Activated naive CD8-positive, alpha-beta T cell treated with anti-CD3 and anti-CD28 coated beads for 36 hours (primary cell): ENCODE data around the gene IRX2. TPM values are rescaled to one million over a fixed set of nuclear protein-coding genes. Genes with fewer than 3 reads are reported as not detected.

Source experiments
- DNase-seq: peaks from one replicate; pipeline ENCODE4 v3.0.0; 2021
- H3K27ac Mint-ChIP-seq: one replicate; pipeline ENCODE4 v1.8.0; 2022; ENCODE audit warnings: mild to moderate bottlenecking, moderate library complexity, mixed read lengths
- H3K27me3 Mint-ChIP-seq: one replicate; pipeline ENCODE4 v1.8.0; 2022; ENCODE audit warnings: mild to moderate bottlenecking, mixed read lengths
- H3K36me3 Mint-ChIP-seq: one replicate; pipeline ENCODE4 v1.8.0; 2021; ENCODE audit warnings: mild to moderate bottlenecking, mixed read lengths
- H3K4me1 Mint-ChIP-seq: one replicate; pipeline ENCODE4 v1.8.0; 2021; ENCODE audit warnings: mixed read lengths
- H3K4me3 Mint-ChIP-seq: one replicate; pipeline ENCODE4 v1.8.0; 2022; ENCODE audit warnings: mild to moderate bottlenecking, moderate library complexity, mixed read lengths
- H3K9me3 Mint-ChIP-seq: one replicate; pipeline ENCODE4 v1.8.0; 2022; ENCODE audit warnings: mixed read lengths
- total RNA-seq, 2 experiments: library from RNA; stranded (reverse); gene quantifications; one replicate each; pipeline ENCODE4 v1.2.3, GENCODE V29; 2021

The IRX2 gene
- total RNA-seq, 2 experiments from 2014 or later = not detected

DNA sequence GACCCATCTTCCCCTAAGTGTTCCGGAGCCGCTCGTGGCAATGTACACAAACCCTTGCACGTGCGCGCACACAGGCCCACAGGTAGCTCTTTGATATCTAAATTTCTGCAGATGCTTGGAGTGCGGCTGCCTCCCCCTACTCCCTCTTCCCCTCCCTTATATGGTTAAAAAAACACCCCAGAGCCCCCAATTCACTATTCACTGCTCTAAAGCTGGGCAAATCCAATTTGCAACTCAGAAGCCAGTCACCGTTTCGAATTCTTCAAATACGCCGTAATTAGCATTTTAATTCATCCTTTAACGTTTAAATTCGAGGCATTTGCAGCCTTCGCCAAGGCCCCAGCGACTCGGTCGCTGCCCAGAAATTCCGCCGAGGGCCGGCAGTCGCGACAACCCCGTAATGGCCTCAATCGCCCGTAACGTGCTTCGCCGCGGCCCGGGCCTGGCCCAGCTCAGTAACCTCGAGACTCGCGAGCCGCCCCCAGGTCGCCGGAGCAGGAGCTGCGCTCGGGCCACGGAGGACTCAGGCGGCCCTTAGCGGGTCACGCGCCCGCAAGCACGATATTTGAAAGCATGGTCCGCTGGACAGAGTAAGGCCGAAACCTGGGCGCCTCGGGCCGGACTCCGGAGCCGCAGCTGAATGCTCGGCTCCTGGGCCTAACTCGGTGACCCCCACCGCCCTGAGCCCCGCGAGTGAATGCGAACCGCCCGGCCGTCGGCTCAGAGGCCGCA is 1.3 kb downstream of the IRX2 start:
- no peak for DNase-seq
- Mint-ChIP-seq H3K4me3 (no peak overlapping the region), H3K36me3 (peaks cover 8% of the 10 kb centered on the region), H3K4me1 (peaks cover 13% of the 10 kb centered on the region), H3K27me3 (peaks cover 67% of the 10 kb centered on the region), H3K27ac (peak overlapping the region; percentile 54), H3K9me3 (peaks cover 4% of the 10 kb centered on the region)

- peak overlapping the region; percentile 69 for H3K27ac Mint-ChIP-seq
- no peak for DNase-seq
- H3K36me3 Mint-ChIP-seq = peaks cover 8% of the 10 kb centered on the region
- peaks cover 4% of the 10 kb centered on the region for H3K9me3 Mint-ChIP-seq
- H3K4me1 Mint-ChIP-seq = peaks cover 13% of the 10 kb centered on the region
- H3K4me3 Mint-ChIP-seq = no peak overlapping the region
- peaks cover 68% of the 10 kb centered on the region for H3K27me3 Mint-ChIP-seq
Measured at GRCh38 chr5:2749514-2750025, 1.9 kb downstream of the IRX2 start.

GRCh38 chr5:2748861-2749513 is 2.5 kb downstream of the IRX2 start:
- H3K4me1 Mint-ChIP-seq = peaks cover 9% of the 10 kb centered on the region
- DNase-seq = no peak
- peaks cover 68% of the 10 kb centered on the region for H3K27me3 Mint-ChIP-seq
- H3K4me3 Mint-ChIP-seq = no peak overlapping the region
- peaks cover 3% of the 10 kb centered on the region for H3K9me3 Mint-ChIP-seq
- H3K27ac Mint-ChIP-seq = peak overlapping the region; percentile 69
- peaks cover 8% of the 10 kb centered on the region for H3K36me3 Mint-ChIP-seq

- DNase-seq = no peak
- Mint-ChIP-seq H3K27ac (no peak overlapping the region), H3K27me3 (peaks cover 68% of the 10 kb centered on the region), H3K9me3 (peaks cover 3% of the 10 kb centered on the region), H3K36me3 (peaks cover 9% of the 10 kb centered on the region), H3K4me1 (peaks cover 8% of the 10 kb centered on the region), H3K4me3 (no peak overlapping the region)
Measured at GRCh38 chr5:2748179-2748860, 3.2 kb downstream of the IRX2 start.

DNA sequence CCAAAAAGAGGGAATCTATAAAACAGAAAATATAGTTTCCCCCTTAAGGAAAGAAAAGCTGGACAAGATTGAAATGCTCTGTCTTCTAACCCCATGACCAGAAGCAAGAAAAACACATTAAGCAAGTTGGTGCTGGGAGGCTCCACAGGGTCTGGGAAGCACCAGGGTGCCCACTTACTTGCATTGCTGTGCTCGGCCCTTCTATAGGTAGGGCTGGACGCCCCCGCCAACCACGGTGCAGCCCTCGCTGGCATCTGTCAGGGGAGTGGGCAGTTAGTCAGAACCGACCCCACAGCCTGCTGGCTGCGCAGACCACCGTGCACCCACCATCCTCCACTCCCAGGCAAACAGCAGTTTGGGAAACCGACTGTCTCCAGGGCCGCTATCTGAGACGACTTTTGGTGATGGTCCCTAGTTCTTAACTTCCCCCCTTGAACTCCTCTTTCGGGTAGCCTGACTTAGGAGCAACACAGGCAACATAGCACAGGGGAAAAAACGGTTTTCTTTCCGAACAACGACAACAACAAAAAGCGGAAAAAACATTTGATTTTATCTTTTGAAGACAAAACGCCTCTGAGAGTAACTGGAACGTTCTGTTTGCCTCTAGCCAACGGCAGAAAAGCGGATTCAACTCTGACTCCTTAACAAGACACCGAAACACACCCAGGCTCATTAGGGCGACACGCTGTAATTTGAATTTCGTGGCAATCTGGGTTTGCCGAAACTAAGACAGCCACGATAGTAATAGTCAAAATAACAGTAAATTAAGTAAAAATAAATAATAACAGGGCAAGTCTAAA is 3.9 kb downstream of the IRX2 start:
- Mint-ChIP-seq H3K4me3 (no peak overlapping the region), H3K4me1 (peaks cover 8% of the 10 kb centered on the region), H3K36me3 (peaks cover 9% of the 10 kb centered on the region), H3K9me3 (peaks cover 3% of the 10 kb centered on the region), H3K27me3 (peaks cover 66% of the 10 kb centered on the region), H3K27ac (no peak overlapping the region)
- no peak for DNase-seq

GRCh38 chr5:2746561-2747032 is 4.9 kb downstream of the IRX2 start:
- no peak overlapping the region for H3K4me3 Mint-ChIP-seq
- H3K4me1 Mint-ChIP-seq = peaks cover 6% of the 10 kb centered on the region
- H3K27me3 Mint-ChIP-seq = peaks cover 69% of the 10 kb centered on the region
- H3K9me3 Mint-ChIP-seq = peaks cover 3% of the 10 kb centered on the region
- DNase-seq = no peak
- H3K27ac Mint-ChIP-seq = no peak overlapping the region
- H3K36me3 Mint-ChIP-seq = peaks cover 9% of the 10 kb centered on the region

- Mint-ChIP-seq H3K27me3 (peaks cover 69% of the 10 kb centered on the region), H3K4me3 (no peak overlapping the region), H3K9me3 (no peaks in the 10 kb centered on the region), H3K36me3 (peaks cover 4% of the 10 kb centered on the region), H3K27ac (no peak overlapping the region), H3K4me1 (peaks cover 3% of the 10 kb centered on the region)
- DNase-seq = no peak
Measured at GRCh38 chr5:2744485-2744884, 7.0 kb downstream of the IRX2 start.

DNA sequence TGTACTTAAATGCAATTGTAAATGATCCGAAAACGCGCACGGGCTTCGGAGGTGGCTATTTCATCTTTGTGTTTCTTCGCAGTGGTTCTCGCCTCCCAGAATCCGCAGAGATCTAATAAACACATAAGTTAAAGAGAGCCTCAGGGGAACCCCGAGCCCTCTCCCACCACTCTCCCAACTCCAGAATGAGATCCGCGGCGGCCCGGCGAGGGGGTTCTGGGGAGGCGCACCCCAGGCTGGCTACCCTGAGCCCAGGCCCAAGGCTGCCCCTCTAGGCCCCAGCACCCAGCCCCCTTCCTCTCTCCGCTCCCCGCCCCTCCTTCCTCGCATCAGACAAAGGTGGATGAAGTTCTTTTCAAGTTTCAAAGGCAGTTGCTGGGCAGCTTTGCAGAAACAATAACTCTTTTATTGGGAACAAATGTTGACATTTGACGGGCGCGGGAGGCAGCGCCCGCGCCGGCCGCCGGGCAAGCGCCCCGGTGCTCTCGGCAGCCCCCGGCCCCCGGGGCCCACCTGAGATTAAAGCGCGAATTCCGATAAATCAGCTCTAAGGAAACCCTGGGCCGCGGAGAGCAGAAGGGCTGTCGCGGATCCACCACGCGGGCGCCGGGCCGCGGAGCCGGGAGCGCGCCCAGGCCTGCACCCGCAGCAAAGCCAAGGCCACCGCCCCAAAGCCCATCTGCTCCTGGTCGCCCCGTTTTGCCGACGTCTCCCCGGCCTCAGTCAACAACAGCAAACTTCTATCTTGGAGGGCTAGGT is 8.4 kb downstream of the IRX2 start:
- Mint-ChIP-seq H3K4me1 (no peaks in the 10 kb centered on the region), H3K4me3 (no peak overlapping the region), H3K27me3 (peaks cover 75% of the 10 kb centered on the region), H3K27ac (no peak overlapping the region), H3K36me3 (peaks cover 2% of the 10 kb centered on the region), H3K9me3 (no peaks in the 10 kb centered on the region)
- no peak for DNase-seq

DNA sequence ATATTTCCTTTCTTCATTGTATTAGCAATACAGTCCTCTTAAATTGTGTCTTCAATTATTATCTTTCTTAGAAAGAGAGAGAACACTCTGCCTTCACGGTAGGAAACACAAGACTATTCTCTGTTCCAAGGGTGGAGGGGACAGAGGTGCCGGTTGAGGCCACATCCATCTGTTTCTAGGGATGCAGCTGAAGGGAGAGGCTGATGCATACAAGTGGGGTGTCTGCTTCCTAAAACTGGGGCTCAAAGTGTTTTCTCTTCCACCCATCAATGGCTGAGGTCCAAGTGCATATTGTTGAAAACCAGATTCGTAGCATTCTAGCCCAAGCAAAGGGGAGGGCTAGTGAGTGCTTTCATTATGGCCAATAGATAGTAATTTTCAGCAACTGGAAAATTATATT is 9.5 kb downstream of the IRX2 start:
- H3K27ac Mint-ChIP-seq = no peak overlapping the region
- peaks cover 2% of the 10 kb centered on the region for H3K36me3 Mint-ChIP-seq
- no peaks in the 10 kb centered on the region for H3K9me3 Mint-ChIP-seq
- no peak overlapping the region for H3K4me3 Mint-ChIP-seq
- H3K27me3 Mint-ChIP-seq = peaks cover 77% of the 10 kb centered on the region
- no peaks in the 10 kb centered on the region for H3K4me1 Mint-ChIP-seq
- no peak for DNase-seq

DNA sequence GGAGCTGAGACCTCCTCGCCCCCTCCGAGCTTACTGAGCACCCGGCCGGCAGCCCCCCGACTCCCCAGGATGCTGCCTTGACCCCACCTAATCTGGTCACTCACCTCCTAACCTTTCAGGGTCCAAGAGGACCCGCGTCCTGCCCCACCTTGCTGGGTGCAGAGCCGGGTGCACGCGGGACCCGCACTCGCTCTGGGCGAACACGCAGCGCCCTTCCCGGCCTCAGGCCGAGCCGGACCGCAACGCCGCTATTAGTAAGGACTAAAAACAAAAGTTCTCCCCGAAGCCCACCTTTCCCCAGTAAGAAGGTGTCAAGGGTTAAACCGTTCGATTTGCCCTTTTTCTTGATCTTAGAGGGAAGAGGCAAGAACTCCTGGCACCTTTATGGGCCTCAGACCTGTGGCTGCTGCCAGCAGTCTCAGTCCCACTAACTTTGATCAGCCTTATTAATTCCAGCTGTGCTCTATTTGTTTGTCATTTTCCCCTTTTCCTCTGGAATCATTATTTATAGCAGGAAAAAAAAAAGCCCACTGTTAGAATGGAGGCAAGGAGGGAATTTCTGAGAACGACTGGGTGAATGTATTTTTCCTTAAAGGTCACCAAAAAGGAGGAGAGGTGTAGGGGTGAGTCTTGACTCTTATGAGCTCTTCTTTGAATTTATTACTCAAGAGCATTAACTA is 10.5 kb downstream of the IRX2 start:
- peaks cover 78% of the 10 kb centered on the region for H3K27me3 Mint-ChIP-seq
- no peak overlapping the region for H3K4me3 Mint-ChIP-seq
- H3K27ac Mint-ChIP-seq = no peak overlapping the region
- H3K36me3 Mint-ChIP-seq = peaks cover 2% of the 10 kb centered on the region
- H3K4me1 Mint-ChIP-seq = no peaks in the 10 kb centered on the region
- DNase-seq = no peak
- H3K9me3 Mint-ChIP-seq = no peaks in the 10 kb centered on the region

GRCh38 chr5:2740051-2740875 is 11.2 kb downstream of the IRX2 start:
- Mint-ChIP-seq H3K9me3 (no peaks in the 10 kb centered on the region), H3K4me1 (no peaks in the 10 kb centered on the region), H3K27ac (no peak overlapping the region), H3K36me3 (peaks cover 2% of the 10 kb centered on the region), H3K27me3 (peaks cover 72% of the 10 kb centered on the region), H3K4me3 (no peak overlapping the region)
- no peak for DNase-seq

DNA sequence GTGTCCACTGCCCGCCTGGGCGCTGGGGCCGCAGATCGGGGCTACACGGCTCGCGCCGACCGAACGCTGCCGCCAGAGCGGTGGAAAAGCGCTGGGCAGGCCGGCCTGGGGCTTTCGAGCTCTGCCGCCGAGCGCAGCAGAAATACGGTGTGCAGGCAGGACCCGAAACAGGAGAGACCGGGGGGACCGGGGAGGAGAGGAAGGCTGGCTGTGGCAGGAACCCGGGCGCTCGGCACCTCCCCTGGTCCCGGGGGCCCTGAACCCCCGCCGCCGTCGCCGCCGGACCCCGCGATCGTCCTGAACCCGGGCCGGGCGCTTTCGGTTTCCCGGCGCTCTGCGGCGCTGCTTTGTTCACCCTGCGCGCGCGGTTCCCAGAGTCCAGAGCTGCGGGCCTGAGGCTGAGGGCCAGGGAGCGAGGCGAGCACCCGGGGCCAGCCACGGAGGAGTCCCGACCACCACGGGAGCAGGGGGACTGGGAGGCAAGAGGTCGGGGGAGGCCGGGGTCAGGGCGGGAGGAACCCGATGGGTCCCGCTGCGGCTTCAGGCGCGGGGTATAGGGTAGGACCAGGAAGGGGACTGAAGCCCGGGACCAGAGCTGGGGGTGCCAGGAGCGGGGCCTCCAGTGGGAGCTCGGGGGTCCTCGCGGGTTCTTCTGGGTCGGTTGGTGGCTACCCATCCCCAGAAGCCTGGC is 12.0 kb downstream of the IRX2 start:
- Mint-ChIP-seq H3K36me3 (peaks cover 2% of the 10 kb centered on the region), H3K27ac (no peak overlapping the region), H3K9me3 (no peaks in the 10 kb centered on the region), H3K4me3 (no peak overlapping the region), H3K4me1 (no peaks in the 10 kb centered on the region), H3K27me3 (peaks cover 65% of the 10 kb centered on the region)
- DNase-seq = no peak
